Measurements from ENCODE around the gene TPBG.

TPBG gene

GRCh38 chr6:82363428-82364086, at the start of gene TPBG:
Gene TPBG, plus strand, starts transcription at chr6:82363817. Its CDS starts 1,145 bp downstream, at chr6:82364962.
- DNase-seq, result peak; percentile 12 to 85 (median 64)
- intact Hi-C loops (cut with DNase I), result no loop called here

DNA sequence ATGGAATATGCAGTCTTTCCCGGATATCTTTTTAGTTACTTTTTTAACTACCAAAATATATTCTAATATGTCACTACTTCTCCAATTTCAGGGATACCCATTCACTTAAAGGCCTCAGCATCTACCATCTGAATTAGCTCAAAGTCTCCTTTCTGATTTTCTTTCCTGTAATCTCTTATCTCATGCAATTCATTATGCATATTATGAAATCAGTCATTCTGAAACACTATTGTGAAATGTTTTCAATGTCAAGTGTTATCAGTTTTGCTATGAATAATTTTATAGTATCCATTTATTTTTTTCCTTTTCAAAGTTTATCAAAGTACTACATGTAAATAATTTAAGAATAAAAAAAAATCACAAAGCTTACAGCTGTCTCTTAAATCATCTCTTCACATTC, 41.2 kb upstream of the TPBG start:
- no peak for DNase-seq
- intact Hi-C loops (cut with DNase I), result no loop called here

DNA sequence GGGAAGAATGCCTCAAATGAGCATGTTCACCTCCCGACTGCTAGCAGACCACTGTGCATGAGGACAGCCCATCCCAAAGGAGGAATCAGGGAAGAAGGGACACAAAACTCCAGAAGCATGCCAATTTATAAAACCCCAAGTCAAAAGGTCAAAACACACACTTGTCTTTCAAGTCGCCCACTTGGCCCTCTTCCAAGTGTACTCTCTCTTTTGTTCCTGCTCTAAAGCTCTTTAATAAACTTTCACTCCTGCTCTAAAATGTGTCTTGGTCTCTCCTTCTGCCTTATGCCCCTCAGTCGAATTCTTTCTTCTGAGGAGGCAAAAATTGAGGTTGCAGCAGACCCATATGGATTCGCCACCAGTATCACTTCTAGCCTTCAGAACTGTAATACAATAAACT, 33.9 kb upstream of the TPBG start:
- intact Hi-C loops (cut with DNase I), result no loop called here

GRCh38 chr6:82330171-82330804, 33.3 kb upstream of the TPBG start:
- DNase-seq, result no peak
- intact Hi-C loops (cut with DNase I), result no loop called here

More for the DNA sequence above, 33.9 kb upstream of the TPBG start:
- no peak for DNase-seq

DNA sequence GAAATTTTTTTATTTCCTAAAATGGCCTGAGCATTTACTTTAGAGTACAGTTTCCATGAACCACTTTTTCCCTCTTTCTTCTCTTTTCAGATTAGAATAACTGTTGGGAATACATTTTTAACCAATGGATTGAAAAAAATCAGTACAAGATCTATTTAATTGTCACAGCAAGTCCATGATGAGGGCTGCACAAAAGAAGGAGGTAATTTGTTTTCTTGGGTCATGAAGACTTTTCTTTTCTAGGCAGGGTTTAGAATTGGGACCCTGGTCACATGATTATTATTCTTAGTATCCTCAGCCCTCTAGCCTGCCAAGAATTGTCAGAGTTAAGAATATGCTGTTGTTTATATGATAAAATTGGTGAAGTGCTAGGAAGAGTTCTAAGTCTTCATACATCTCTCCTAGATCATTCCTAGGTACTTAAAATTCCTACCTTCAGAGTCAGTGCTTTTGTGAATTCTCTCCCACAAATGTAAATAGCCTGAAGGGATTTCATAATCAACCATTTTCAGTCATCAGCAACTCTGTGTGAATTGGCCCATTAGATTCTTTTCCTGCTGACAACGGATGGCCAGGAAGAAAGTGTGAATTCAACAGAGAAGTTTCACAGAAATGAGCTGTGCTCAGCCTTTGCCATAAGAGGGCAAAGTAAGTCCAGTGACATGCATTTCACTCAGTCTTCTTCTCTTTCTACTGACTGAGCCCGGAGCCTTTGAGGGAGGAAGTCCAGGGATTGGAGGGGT, 32.4 kb upstream of the TPBG start:
- no peak for DNase-seq
- intact Hi-C loops (cut with DNase I), result no loop called here

DNA sequence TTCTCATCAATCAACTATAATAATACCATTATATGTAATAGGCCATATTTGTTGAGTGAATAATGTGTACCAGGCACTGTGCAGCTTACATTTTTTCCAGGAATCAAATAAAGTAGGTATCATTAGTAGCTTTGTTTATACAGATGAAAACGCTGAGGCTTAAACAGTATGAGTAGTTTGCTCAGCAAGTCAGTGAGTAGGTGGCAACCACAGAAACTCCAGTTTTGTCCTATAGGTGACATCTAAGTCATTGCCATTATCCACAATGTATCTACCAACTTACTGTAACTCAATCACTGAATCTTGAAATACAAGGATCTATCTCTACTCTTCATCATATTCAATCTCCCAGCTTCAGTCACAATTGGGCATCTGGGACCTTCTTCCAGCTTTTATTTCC, 29.8 kb upstream of the TPBG start:
- intact Hi-C loops (cut with DNase I), result no loop called here
- DNase-seq, result no peak

DNA sequence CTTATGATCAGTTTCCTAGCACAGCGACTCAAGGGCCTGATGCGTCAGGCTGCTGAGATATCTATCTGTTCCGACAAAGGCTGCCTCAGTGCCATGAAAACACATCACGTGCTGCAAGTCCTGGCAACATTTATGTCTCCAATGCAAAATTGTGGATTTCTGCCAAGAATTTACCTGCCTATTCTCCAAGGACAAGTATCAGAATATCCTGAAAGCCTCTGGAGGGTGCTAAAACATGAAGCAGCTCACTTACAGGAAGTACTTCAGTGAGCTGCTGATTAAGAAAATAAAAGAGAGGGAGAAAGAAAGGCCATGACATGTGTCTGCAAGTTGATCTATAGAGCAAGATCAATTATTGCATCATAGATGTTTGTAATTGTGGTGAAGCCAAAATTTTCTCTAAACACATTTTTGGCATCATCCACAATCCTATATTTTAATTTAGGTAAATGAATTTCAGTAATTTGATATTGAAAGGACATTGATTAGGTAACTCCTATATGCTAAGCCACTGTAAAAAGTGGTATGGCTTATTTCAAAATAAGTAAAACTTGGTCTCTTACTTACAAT, 25.8 kb upstream of the TPBG start:
- intact Hi-C loops (cut with DNase I), result no loop called here
- DNase-seq, result no peak

- intact Hi-C loops (cut with DNase I), result no loop called here
These were observed 15.5 kb upstream of the TPBG start for GRCh38 chr6:82348130-82348529.

GRCh38 chr6:82353848-82354247, 9.8 kb upstream of the TPBG start:
- intact Hi-C loops (cut with DNase I), result no loop called here
- no peak for DNase-seq

More at GRCh38 chr6:82348130-82348529, 15.5 kb upstream of the TPBG start:
- no peak for DNase-seq

GRCh38 chr6:82360552-82360951, 3.1 kb upstream of the TPBG start:
- intact Hi-C loops (cut with DNase I), result no loop called here
- no peak for DNase-seq

GRCh38 chr6:82361631-82362030, 2.0 kb upstream of the TPBG start:
- intact Hi-C loops (cut with DNase I), result no loop called here
- peak in 22 of 42 donors; percentile 6 to 73 (median 39) for DNase-seq

GRCh38 chr6:82362144-82362543, 1.5 kb upstream of the TPBG start:
- DNase-seq, result no peak
- intact Hi-C loops (cut with DNase I), result no loop called here

DNA sequence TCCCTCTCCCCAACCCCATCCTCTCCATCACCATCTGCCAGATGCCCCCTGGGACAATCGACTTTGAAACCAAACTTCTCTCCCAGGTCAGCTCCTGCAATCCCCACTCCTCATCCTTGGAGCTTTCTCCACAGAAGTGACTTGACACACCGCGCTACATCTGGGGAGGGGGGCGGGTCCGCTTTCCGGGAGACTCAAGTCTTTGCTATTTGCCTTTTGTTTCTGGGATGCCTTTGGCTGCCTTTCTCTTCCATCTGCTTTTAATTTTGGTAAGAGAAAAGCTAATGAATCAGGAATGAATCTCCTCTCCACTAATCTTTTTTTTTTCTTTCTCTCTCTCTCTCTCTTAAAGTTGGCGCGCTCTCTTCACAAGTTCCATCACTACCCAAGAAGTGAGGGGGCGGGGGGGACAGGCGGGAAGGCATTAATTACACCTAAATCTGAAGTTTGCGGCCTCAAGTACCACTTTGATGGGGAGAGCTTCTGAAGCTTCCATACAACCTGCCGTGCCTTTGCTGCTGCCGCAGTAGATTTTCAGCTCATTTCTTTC, 664 bp upstream of the TPBG start:
- peak in 8 of 42 donors; percentile 9 to 48 (median 20) for DNase-seq
- intact Hi-C loops (cut with DNase I), result no loop called here

- intact Hi-C loops (cut with DNase I), result no loop called here
- DNase-seq, result peak in 37 of 42 donors; percentile 14 to 70 (median 42)
These were observed 734 bp downstream of the TPBG start for GRCh38 chr6:82364087-82365015.

GRCh38 chr6:82365016-82365795, 1.6 kb downstream of the TPBG start:
- DNase-seq, result peak in 6 of 42 donors; percentile 6 to 45 (median 12)
- intact Hi-C loops (cut with DNase I), result no loop called here

DNA sequence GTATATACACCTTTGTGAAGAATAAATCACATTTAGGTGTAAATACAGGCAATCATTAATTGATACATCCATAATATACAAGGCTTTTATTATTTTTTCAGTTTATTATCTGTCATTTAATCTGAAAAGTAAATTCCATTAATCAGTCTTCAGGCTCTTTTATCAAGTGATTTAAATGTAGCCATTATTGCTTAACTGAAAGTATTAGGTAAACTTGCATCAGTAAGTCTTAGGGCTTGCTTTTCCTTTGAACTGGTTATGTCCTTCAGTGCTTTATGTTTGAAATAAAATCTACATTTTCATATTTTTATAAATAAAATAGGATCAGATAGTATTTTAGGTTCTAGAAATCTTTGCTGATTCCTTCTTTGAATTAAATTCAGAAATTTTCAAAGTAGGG, 4.1 kb downstream of the TPBG start:
- intact Hi-C loops (cut with DNase I), result no loop called here
- DNase-seq, result no peak

GRCh38 chr6:82370788-82371187, 7.2 kb downstream of the TPBG start:
- no peak for DNase-seq
- intact Hi-C loops (cut with DNase I), result no loop called here
